M059J (cell line): Measurements from ENCODE around the gene COL26A1. TPM values are rescaled to one million over a fixed set of nuclear protein-coding genes. Genes with fewer than 3 reads are reported as not detected.
A peak's percentile ranks its signal among the peaks of the same experiment; 100 is the strongest.
"Not testable (repeated sequence)": the region's sequence is repeated elsewhere in the genome, so short reads cannot be mapped to it uniquely, and the experiment has no call there.

Experiments
- DNase-seq: peaks from one replicate; pipeline ENCODE4 v3.0.0-alpha.2; 2012; ENCODE audit warnings: low read depth
- total RNA-seq: library from RNA; depleted of rRNA; stranded (reverse); fragments of >200 nt; shearing (Covaris generic); gene quantifications from 2 replicates; pipeline ENCODE4 v1.2.3, GENCODE V29; 2014; rRNA removed

The COL26A1 gene
- total RNA-seq: 0.12 TPM in 1 of 2 replicates, not detected in the other

DNA sequence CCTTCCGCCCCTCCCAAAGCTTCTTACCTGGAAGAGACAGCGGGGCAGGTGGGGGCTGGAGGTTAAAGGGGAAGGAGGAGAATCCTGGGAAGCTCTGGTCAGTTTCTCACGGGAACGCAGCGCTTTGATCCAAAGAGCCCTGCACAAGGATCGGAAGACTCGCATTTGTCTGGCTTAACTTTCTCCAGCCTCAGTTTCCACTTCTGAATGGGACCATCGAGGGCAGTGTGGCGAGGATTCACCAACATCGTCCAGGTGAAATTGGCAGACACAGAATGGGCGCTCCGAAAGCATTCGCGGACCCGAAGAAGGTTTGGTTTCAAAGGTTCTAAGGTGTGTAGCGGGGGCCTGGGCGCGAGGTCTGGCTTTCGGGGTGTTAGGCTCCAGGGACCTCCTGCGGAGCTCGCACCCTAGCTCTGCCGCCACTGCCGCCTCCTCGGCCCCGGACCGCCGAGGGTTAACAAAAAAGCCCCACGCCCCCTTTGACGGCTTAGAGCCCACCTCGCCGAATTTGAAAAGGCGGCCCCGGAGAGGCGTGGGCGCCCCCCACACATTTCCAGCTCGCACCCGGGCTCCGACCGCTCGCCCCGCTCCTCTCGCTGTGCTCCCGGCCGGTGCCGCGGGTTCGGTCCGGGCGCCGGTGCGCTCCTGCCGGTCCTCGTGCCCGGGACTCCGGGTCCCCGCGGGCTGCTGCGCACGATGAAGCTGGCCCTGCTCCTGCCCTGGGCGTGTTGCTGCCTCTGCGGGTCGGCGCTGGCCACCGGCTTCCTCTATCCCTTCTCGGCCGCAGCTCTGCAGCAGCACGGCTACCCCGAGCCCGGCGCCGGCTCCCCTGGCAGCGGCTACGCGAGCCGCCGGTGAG lies at the start of gene COL26A1:
Gene COL26A1 (plus strand): TSS at position 542 of the 862 bp plus-strand sequence. CDS start 158 bp downstream, at position 700.
- peak; percentile 58 for DNase-seq

DNA sequence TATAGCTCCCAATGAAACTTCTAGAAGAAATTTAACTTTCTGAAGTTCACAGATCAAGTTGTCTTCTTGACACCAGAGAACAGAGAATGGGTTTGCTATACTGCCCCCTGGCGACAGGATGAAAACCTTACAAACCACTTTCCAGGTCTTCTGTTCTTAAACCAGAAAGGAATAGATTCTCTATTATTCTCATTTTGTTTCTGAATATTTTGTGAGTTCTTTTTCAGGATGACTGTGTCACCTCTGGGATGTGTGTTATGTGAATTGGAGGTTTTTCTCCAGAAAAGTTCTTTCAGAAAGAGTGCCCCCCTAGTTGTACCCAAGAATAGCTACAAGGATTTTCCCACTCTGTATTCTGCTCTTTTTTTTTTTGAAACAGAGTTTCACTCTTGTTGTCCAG lies 47.3 kb upstream of the COL26A1 start:
- peak; percentile 41 for DNase-seq

DNA sequence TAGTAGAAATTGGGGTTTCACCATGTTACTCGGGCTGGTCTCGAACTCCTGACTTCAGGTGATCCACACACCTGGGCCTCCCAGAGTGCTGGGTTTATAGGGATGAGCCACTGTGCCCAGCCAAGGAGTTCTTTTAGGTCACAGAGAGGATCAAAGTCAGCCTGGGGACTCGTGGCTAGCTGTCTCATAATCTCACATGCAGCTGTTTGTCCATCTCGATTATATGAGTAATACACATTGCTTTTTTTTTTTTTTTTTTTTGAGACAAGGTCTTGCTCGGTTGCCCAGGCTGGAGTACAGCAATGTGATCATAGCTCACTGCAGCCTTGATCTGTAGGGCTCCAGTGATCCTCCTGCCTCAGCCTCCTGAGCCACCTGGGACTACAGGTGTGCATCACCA lies 43.3 kb upstream of the COL26A1 start:
- DNase-seq: peak; percentile 7

DNA sequence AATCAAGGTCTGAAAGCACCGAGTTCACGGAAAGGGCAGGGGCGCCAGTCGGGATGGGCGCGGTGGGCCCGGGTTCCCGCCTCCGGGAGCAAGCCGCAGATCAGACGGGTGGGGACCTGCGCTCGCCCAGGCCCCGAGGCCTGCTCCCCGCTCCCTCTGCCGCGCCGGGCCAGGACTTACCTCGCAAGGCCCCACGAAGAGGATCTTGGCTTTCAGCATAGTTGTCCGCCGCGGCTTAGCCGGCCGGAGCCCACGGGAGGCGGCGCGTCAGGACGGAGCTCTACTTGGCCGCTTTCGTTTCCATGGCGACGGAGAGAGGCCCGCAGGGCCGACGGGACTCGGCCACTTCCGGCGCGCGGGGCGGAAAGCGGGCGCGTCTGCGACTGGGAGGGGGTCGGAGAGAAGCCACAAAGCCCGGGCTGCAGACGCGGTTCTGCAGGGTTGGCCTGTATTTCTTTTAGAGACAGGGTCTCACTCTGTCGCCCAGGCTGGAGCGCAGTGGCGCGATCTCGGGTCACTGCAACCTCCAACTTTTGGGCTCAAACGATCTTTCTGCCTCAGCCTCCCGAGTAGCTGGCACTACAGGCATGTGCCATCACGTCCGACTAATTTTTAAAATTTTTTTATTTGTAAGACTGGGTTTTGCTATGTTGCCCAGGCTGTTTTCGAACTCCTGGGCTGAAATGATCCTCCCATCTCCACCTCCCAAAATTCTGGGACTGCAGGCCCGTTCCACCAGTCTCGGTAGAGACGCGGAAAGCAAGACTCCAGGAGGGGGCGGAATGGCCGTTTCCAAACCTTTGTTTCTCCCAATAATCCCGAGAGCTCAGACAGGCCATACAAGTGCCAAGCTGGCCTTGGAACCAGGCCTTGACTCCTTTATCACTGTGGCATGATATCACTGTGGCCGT lies 40.9 kb upstream of the COL26A1 start, which contains the start of gene IFT22:
Gene IFT22 (minus strand): TSS at position 322 of the 911 bp plus-strand sequence. CDS start 103 bp downstream, at position 219.
- DNase-seq: peak; percentile 93

DNA sequence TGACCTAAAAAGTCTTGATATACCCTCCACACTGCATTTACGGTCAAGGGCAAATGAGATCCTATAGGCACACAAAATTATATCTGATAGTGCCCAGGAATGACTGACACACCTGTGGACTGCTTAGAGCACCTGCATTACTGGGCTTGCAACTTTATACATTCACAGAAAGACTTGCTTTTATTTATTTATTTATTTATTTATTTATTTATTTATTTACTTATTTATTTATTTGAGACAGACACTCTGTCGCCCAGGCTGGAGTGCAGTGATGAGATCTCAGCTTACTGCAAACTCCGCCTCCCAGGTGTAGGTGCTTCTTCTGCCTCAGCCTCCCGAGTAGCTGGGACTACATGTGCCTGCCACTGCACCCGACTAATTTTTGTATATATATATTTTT lies 34.5 kb upstream of the COL26A1 start:
- no peak for DNase-seq

DNA sequence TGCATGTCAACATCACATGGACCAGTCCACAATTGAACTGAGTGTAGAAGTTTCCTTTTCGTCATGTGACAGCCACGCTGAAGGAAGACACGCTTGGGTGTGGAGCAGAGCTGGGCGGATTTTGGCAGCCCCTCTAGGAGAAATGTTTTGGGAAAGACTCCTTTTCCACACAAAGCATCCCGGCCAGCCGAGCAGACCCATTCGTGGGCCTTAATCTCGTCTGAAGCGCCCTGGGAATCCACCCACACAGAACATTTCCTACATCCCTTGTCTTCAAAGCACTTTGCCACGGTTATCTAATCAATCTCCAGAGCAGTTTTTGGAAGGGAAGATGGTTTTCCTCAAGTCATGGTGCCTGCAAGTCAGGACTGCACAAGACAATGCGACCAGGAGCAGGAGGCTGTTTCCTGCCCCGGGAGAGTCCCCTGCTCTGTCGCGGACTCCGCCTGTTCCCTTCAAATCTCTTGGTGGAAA lies 32.6 kb upstream of the COL26A1 start:
- no peak for DNase-seq

DNA sequence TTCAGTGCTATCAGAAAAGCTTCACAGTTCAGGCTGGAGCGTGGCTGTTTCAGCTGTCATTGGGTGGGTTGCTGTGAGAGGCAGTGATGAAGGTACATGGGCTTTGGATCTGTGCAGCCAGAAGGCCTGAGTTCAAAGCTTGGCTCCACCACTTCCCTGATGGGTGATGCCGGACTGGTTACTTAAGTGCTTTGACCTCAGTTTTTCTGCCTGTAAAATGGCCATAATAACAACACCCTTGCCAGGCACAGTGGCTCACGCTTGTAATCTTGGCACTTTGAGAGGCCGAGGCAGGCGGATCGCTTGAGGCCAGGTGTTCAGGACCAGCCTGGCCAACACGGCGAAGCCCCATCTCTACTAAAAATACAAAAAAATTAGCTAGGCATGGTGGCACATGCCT lies 30.6 kb upstream of the COL26A1 start:
- DNase-seq: no peak

DNA sequence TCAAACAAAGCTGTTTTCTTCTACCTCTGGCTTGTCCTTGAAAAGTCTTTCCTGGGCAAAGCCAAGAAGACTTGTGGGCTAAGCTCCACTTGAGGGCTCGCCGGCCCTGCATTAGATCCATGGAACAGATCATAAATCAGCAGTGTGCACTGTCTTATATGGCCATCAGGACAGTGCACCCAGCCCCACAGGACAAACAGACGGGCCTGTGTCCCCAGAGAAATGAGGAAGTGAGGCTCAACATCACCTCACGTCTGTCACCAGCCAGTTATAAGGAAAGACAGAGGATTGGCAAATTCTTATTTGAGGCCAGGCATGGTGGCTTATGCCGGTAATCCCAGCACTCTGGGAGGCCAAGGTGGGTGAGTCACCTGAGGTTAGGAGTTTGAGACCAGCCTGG lies 28.8 kb upstream of the COL26A1 start:
- peak; percentile 16 for DNase-seq

DNA sequence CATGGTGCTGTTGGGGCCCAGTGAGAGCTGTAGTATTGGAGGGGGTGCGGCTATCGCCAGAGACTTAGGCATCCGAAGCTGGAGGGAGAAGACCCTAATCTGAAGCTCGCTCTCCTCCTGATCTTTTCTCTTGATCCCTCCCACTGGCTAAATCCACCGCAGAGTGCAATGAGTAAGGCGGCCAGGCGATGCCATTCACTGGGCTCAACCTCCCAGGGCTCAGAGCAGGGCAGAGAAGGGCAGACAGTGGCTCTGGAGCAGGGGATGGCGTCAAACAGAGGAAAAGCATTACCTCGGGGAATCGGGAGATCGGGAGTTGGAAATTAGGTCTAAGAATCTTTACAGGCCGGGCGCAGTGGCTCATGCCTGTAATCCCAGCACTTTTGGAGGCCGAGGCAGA lies 22.3 kb upstream of the COL26A1 start:
- DNase-seq: no peak

DNA sequence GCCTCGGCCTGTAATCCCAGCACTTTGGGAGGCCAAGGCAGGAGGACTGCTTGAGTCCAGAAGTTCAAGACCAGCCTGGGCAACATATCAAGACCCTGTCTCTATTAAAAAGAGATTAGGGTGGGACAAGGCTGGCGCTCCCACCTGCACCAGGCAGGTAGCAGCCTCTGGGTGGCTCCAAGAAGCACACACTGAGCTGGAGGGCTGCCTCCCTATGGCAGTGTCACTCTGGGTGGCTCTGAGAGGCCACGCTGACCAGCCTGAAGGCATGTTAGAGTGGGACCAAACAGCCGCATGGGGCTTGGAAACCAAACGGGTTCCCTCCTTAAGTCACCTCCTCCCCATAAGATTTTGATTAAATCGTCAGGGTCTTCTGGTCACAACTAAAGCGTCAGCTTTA lies 19.8 kb upstream of the COL26A1 start:
- no peak for DNase-seq

DNA sequence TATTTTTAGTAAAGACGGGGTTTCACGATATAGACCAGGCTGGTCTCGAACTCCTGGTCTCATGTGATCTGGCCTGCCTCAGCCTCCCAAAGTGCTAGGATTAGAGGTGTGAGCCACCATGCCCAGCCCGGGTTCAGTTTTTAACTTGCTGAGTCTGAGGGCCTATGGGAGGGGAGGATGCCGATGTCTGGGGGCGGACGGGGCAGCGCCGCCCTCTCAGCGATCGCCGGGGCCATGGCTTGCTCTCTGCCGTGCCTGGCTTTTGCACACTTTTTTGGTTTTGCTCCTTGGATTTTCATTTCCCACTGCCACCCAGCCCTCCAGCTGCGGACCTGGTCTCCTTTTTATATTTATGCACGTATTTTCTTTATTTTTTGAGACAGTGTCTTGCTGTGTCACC lies 15.2 kb upstream of the COL26A1 start:
- DNase-seq: no peak

DNA sequence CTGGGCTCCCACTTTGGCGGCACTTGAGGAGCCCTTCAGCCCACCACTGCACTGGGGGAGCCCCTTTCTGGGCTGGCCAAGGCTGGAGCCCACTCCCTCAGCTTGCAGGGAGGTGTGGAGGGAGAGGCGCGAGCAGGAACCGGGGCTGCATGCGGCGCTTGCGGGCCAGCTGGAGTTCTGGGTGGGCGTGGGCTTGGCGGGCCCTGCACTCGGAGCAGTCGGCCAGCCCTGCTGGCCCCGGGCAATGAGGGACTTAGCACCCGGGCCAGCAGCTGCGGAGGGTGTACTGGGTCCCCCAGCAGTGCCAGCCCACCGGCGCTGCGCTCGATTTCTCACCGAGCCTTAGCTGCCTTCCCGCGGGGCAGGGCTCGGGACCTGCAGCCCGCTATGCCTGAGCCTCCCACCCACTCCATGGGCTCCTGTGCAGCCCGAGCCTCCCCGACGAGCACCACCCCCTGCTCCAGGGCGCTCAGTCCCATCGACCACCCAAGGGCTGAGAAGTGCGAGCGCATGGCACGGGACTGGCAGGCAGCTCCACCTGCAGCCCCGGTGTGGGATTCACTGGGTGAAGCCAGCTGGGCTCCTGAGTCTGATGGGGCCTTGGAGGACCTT lies 14.1 kb upstream of the COL26A1 start:
- DNase-seq: not testable (repeated sequence)

DNA sequence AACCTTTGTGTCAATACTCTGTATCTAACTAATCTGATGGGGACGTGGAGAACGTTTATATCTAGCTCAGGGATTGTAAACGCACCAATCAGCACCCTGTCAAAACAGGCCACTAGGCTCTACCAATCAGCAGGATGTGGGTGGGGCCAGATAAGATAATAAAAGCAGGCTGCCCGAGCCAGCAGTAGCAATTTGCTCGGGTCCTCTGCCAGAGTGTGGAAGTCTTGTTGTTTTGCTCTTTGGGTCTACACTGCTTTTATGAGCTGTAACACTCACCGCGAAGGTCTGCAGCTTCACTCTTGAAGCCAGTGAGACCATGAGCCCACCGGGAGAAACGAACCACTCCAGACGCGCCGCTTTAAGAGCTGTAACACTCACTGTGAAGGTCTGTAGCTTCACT lies 13.4 kb upstream of the COL26A1 start:
- not testable (repeated sequence) for DNase-seq

DNA sequence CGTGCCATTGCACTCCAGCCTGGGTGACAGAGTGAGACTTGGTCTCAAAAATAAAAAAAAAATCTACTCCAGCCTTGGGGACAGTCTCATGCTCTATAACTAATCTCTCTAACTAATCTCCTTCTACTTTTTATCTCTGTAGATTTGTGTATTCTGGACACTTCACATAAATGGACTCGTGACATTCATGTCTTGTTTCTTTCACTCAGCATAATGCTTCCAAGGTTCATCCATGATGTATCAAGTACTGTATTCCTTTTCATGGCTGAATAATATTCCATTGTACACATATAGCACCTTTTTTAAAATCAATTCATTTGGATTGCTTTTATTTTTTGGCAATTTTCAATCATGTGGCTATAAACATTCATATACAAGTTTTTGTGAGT lies 9.8 kb upstream of the COL26A1 start:
- DNase-seq: no peak

DNA sequence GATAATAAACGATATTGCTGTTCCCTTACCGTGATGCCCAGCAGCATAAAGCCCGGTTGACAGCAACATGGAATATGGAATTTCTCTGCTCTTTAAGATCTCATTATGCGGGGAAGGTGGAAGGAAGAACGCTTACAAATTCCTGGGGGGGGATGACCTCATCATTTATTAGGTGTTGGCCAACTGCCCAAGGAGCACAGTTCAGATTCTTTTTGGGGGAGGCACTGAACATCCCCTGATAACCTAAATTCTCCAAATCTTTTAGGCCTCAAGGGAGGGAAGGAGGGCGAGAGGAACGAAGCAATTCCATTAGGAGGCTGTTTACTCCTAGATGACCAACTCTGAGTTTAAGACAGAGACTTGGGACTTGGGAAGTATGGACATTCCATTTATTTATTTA lies 5.2 kb upstream of the COL26A1 start:
- DNase-seq: no peak

DNA sequence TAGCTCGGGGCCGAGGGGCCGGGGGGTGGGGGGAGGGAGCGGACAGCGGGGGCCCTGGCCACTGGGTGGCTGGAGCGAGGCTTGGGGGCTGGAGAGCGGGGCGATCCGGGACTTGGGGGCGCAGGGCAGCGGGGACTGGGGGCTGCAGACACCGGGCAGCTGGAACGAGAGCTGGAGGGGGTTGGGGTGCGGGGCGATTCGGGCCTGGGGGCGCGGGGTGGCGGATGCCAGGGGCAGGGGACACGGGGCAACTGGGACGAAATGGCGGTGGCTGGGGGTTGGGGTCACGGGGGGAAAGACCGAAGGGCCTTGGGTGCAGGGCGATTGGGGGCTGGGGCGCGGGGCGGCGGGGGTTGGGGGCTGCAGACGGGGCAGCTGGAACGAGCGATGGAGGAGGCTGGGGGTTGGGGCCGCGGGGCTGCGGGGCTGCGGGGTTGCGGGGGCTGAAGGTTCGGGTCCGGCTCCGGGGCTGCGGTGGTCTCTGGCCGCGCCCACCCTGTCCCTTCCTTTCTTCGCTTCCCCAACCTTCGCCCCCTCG lies 590 bp downstream of the COL26A1 start:
- DNase-seq: no peak

DNA sequence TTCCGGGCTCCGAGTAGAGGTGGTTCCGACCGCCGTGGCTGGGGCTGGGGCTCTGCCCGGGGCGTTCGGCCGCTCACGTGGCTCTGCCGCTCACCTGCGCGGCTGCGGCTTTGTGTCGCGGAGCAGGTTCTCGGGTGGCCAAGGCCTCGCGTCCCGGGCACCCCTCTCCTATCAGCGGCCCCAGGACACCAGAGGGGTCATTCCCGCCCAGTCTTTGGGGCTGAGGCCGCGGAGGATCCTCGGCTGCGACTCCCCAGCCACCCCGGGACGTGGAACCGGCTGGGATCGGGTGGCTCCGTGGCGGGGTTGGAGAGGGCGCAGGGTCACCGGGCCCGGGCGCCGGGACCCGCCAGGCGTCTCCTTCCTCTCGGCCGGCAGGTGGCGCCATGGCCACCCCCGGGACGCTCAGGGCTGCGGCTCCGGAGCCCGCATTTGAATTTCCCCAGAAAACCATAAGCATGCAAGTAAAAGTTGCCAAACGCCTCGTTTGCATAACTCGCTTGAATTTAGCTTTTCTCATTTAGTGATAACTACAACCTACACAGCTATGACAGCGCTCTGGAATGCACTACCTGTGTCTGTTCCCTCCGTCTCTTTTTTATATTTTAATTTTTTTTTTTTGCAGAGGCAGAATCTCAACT lies 1.2 kb downstream of the COL26A1 start:
- DNase-seq: peak; percentile 50

DNA sequence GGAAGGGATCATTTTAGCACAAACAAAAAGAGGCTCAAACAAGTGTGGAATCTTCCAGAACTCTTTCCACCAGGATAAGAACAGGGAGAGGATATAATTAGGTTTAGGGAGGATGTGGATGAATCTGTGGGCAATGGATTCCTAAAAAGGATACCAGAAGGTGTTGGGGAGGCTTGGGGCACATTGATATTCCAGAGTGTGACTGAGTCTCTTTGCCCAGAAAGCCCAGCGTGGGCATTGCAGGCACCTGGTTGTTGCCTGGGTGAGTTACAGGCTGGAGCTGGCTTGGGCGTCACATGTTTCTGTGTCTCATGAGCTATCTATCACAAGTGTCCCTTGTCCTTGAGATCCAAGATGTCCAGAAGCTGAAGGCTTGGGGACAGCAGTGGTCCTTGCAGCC lies 3.3 kb downstream of the COL26A1 start:
- no peak for DNase-seq

DNA sequence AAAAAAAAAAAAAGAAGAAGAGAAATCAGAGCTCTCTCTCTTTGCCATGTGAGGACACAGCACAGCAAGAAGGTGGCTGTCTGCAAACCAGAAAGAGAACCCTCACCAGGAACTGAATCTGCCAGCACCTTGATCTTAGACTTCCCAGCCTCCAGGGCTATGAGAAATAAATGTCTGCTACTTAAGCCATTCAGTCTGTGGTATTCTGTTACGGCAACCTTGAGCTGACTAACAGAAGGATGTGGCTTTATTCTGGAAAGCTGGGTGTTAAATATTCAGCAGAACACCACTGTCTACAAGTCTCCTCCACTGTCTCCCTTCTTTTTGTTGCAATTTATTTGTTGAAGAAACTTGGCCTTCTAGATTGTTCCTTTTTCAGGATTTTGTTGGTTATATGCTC lies 5.0 kb downstream of the COL26A1 start:
- DNase-seq: no peak

DNA sequence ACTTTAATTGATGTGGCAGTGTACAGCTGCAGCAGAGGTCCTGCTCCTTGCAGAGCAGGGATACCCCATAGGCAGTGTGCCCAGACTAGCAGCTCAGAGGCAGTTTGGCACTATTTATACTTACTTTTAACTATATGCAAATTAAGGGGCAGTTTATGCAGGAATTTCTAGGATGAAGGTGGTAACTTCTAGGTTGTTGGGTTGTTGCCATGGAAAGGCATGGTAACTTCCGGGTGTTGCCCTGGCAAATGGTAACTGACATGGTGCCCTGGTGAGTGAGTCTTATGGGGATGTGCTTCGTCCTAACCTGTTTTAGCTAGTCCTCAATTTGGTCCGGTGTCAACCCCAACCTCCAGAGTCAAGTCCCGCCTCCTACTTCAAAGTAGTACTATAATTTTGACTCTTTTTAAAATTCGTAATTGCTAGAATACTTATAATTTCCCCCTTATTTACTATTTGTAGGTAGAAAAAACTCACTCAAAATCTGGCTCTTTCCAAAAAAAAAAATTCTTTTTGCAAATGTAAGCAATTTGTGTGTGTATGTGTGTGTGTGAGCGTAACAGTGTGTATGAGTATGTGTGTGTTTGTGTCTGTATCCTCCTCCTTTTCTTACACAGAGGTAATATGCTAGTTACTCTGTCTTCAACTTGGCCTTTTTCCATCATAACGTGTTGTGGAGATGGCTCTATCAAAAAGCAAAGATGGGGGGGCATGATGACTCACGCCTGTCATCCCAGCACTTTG lies 5.9 kb downstream of the COL26A1 start:
- no peak for DNase-seq
